WTC11 (cell line): Measurements from ENCODE around the gene CAMK2D. TPM values are rescaled to one million over a fixed set of nuclear protein-coding genes. Genes with fewer than 3 reads are reported as not detected.

Experiments
- ATAC-seq: fragments of 200-7000 bp; cut with Tn5 transposase; 2 replicates; pipeline ENCODE4 v1.10.0; 2021; ENCODE audit warnings: mild to moderate bottlenecking, moderate library complexity
- CTCF ChIA-PET: fragments of 300-600 bp; sonication (Branson Sonifier 250); formaldehyde crosslinking; loops from one replicate; lab custom pipeline; 2021; ENCODE audit warnings: antibody characterized with exemption; lab: Charles Lee
- POLR2A ChIA-PET: fragments of 350-600 bp; sonication (Branson Sonifier 250); formaldehyde crosslinking; loops from one replicate; lab custom pipeline; 2021; ENCODE audit warnings: antibody characterized with exemption; lab: Charles Lee
- DNase-seq: peaks from one replicate; pipeline ENCODE4 v3.0.0; 2021; ENCODE audit warnings: low spot score
- H3K27ac Mint-ChIP-seq: 2 replicates; pipeline ENCODE4 v1.8.0; 2021; ENCODE audit warnings: mixed read lengths
- H3K27me3 Mint-ChIP-seq: 2 replicates; pipeline ENCODE4 v1.8.0; 2021; ENCODE audit warnings: low read depth, mild to moderate bottlenecking, moderate library complexity, mixed read lengths
- H3K36me3 Mint-ChIP-seq: 2 replicates; pipeline ENCODE4 v1.8.0; 2021; ENCODE audit warnings: mixed read lengths
- H3K4me1 Mint-ChIP-seq: 2 replicates; pipeline ENCODE4 v1.8.0; 2022; ENCODE audit warnings: mixed read lengths
- H3K4me3 Mint-ChIP-seq: 2 replicates; pipeline ENCODE4 v1.8.0; 2021; ENCODE audit warnings: mild to moderate bottlenecking, moderate library complexity, mixed read lengths
- H3K9me3 Mint-ChIP-seq: 2 replicates; pipeline ENCODE4 v1.8.0; 2021; ENCODE audit warnings: mixed read lengths
- CREM ChIP-seq: sonication (generic); formaldehyde crosslinking; IDR thresholded peaks from 2 replicates; pipeline ENCODE4 v1.8.1; 2022; ENCODE audit warnings: mild to moderate bottlenecking, missing genetic modification reagents, moderate library complexity
- ELF4 ChIP-seq: sonication (generic); formaldehyde crosslinking; IDR thresholded peaks from 2 replicates; pipeline ENCODE4 v1.8.1; 2022; ENCODE audit warnings: low read depth, mild to moderate bottlenecking, moderate library complexity, missing genetic modification reagents
- KAT7 ChIP-seq: sonication (generic); formaldehyde crosslinking; IDR thresholded peaks from 2 replicates; pipeline ENCODE4 v1.8.1; 2023; ENCODE audit warnings: missing genetic modification reagents, mild to moderate bottlenecking, borderline replicate concordance
- SP1 ChIP-seq: sonication (generic); formaldehyde crosslinking; conservative IDR thresholded peaks from 2 replicates; pipeline ENCODE4 v1.8.1; 2022; ENCODE audit warnings: missing genetic modification reagents
- ZNF317 ChIP-seq: sonication (generic); formaldehyde crosslinking; IDR thresholded peaks from 2 replicates; pipeline ENCODE4 v1.8.1; 2023; ENCODE audit warnings: low read depth, mild to moderate bottlenecking, moderate library complexity, missing genetic modification reagents, borderline replicate concordance
- ZNF423 ChIP-seq: fragments of 250-450 bp; sonication (Bioruptor Pico); IDR thresholded peaks from 2 replicates; pipeline ENCODE4 v2.1.2; 2022; ENCODE audit warnings: mild to moderate bottlenecking, moderate library complexity
- total RNA-seq: library from RNA; stranded (reverse); gene quantifications from 3 replicates; pipeline ENCODE4 v1.2.3, GENCODE V29; 2021
- TF ChIP-seq, protein P1 (sequence below): sonication (generic); formaldehyde crosslinking; IDR thresholded peaks from 2 replicates; pipeline ENCODE4 v1.8.0; 2022; ENCODE audit warnings: mild to moderate bottlenecking, missing genetic modification reagents
- TF ChIP-seq, protein P2 (sequence below): sonication (generic); formaldehyde crosslinking; IDR thresholded peaks from 2 replicates; pipeline ENCODE4 v1.8.0; 2023; ENCODE audit warnings: missing genetic modification reagents, mild to moderate bottlenecking, borderline replicate concordance
- TF ChIP-seq, protein P3 (sequence below): sonication (generic); formaldehyde crosslinking; IDR thresholded peaks from 2 replicates; pipeline ENCODE4 v1.8.1; 2023; ENCODE audit warnings: mild to moderate bottlenecking, missing genetic modification reagents, moderate library complexity
- TF ChIP-seq, protein P4 (sequence below): sonication (generic); formaldehyde crosslinking; IDR thresholded peaks from 2 replicates; pipeline ENCODE4 v1.8.1; 2023; ENCODE audit warnings: mild to moderate bottlenecking, moderate library complexity, missing genetic modification reagents

Gene CAMK2D
- total RNA-seq, 1 experiment from 2014 or later = 16.5 TPM

DNA sequence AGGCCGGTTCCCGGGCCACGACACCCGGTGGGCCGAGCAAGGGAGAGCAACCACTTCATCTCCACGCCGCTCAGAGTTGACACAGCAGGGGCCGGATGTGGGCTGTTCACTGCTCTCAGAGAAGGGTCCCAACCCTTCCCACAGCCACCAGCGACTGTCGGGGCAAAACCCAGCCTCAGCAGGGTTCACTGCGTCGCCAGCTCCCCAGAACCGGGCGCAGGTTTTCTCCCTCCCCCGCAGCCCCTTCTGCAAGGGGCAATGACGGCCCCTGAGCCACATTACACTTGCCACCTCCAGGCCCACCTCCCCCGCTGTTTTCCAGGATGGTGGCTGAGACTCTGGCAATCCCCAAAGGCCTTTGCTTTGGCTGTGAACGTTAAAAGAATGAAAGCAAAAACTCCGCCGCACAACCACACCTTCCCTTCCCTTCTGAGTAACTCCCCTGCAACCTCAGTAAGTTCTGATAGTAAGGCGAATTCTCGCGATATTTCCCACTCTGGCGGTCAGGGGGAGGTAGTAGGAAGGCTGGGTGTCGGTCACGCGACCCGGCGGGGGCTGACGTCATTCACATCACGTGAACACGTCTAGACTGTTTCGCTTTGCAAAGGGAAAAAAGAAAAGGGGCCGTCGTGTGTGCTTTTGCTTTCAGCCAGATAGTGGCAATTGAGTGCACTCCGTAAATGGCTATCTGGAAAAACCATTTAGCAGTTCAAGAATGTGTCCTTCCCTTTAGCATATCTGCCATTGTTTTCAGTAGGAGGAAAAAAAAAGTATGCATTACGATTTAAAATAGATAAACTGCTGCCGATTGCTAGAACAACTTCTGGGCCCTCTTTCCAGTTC is 869 bp upstream of the CAMK2D start (continued):
- TF ChIP-seq, protein P1, sequence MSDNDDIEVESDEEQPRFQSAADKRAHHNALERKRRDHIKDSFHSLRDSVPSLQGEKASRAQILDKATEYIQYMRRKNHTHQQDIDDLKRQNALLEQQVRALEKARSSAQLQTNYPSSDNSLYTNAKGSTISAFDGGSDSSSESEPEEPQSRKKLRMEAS (CRISPR knock-in tag) = peak; percentile 45; the same call in 1 of the 2 replicates
- no peak for TF ChIP-seq ELF4
- 0 out of 2 replicates have a peak, but pooled peaks have one; percentile 3 for TF ChIP-seq ZNF423
- TF ChIP-seq SP1 (CRISPR knock-in tag) = 0 out of 2 replicates have a peak, but pooled peaks have one; percentile 29
- TF ChIP-seq KAT7 (CRISPR knock-in tag) = no peak
- TF ChIP-seq ZNF317 (CRISPR knock-in tag) = no peak
- TF ChIP-seq CREM = peak; percentile 77; the same call in 1 of the 2 replicates

DNA sequence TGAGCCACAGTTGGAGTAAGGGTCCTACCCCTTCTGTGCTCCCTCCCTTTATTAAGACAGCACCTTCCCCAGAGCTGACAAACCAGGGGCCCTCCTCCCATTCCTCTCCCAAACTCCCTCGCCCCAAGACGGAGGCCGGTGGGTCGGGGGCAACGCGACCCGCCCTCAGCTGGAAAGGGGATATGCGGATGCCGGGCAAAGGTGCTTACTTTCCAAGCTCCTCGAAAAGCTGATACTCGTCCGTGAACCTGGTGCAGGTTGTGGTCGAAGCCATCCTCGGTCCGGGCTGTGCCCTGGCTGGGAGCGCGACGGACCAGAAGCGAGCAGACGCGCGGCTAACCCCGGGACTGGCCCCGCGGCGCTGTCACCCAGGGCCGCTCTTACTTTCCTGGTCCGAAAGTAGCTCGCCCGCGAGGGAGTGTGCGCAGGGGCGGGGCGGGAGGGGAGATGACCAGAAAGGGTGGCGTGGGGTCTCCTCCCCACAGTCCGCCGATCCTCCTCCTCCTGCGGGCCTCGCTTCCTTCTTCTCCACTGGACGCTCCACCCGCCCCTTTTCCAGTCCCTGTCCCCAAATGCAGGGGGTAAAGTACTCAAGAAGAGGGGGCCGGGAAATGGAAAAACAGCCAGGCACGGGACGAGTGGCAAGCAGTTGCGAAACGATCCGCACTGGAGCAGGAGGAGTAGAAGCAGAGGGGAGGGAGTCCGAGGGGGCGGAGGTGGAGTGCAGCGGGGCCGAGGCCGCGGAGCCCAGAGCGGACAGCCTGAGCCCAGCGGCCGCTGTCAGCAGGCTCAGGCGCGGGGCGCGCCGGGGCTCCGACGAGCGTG is 531 bp downstream of the CAMK2D start:
- Mint-ChIP-seq H3K27me3 (peaks cover 22% of the 10 kb centered on the region), H3K27ac (no peak overlapping the region)
- peak; percentile 49 for ATAC-seq

More for the DNA sequence above, 531 bp downstream of the CAMK2D start:
- peak; percentile 67 for DNase-seq
- H3K9me3 Mint-ChIP-seq = no peaks in the 10 kb centered on the region
- H3K4me1 Mint-ChIP-seq = peaks cover 38% of the 10 kb centered on the region
- POLR2A ChIA-PET = no interaction called here
- CTCF ChIA-PET = interaction anchor here (1.2 to 1.3 kb wide), 3 partner anchors 11 to 366 kb away, joined by 3 to 8 read pairs (median 5); no protein-coding TSS in a partner anchor
- TF ChIP-seq, protein P2, sequence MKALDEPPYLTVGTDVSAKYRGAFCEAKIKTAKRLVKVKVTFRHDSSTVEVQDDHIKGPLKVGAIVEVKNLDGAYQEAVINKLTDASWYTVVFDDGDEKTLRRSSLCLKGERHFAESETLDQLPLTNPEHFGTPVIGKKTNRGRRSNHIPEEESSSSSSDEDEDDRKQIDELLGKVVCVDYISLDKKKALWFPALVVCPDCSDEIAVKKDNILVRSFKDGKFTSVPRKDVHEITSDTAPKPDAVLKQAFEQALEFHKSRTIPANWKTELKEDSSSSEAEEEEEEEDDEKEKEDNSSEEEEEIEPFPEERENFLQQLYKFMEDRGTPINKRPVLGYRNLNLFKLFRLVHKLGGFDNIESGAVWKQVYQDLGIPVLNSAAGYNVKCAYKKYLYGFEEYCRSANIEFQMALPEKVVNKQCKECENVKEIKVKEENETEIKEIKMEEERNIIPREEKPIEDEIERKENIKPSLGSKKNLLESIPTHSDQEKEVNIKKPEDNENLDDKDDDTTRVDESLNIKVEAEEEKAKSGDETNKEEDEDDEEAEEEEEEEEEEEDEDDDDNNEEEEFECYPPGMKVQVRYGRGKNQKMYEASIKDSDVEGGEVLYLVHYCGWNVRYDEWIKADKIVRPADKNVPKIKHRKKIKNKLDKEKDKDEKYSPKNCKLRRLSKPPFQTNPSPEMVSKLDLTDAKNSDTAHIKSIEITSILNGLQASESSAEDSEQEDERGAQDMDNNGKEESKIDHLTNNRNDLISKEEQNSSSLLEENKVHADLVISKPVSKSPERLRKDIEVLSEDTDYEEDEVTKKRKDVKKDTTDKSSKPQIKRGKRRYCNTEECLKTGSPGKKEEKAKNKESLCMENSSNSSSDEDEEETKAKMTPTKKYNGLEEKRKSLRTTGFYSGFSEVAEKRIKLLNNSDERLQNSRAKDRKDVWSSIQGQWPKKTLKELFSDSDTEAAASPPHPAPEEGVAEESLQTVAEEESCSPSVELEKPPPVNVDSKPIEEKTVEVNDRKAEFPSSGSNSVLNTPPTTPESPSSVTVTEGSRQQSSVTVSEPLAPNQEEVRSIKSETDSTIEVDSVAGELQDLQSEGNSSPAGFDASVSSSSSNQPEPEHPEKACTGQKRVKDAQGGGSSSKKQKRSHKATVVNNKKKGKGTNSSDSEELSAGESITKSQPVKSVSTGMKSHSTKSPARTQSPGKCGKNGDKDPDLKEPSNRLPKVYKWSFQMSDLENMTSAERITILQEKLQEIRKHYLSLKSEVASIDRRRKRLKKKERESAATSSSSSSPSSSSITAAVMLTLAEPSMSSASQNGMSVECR (CRISPR knock-in tag) = 0 out of 2 replicates have a peak, but pooled peaks have one; percentile 45
- TF ChIP-seq, protein P3, sequence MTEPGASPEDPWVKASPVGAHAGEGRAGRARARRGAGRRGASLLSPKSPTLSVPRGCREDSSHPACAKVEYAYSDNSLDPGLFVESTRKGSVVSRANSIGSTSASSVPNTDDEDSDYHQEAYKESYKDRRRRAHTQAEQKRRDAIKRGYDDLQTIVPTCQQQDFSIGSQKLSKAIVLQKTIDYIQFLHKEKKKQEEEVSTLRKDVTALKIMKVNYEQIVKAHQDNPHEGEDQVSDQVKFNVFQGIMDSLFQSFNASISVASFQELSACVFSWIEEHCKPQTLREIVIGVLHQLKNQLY (CRISPR knock-in tag) = no peak
- TF ChIP-seq, protein P4, sequence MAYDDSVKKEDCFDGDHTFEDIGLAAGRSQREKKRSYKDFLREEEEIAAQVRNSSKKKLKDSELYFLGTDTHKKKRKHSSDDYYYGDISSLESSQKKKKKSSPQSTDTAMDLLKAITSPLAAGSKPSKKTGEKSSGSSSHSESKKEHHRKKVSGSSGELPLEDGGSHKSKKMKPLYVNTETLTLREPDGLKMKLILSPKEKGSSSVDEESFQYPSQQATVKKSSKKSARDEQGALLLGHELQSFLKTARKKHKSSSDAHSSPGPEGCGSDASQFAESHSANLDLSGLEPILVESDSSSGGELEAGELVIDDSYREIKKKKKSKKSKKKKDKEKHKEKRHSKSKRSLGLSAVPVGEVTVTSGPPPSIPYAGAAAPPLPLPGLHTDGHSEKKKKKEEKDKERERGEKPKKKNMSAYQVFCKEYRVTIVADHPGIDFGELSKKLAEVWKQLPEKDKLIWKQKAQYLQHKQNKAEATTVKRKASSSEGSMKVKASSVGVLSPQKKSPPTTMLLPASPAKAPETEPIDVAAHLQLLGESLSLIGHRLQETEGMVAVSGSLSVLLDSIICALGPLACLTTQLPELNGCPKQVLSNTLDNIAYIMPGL (CRISPR knock-in tag) = 0 out of 2 replicates have a peak, but pooled peaks have one; percentile 27
- no peaks in the 10 kb centered on the region for H3K36me3 Mint-ChIP-seq
- H3K4me3 Mint-ChIP-seq = peak overlapping the region; percentile 88
